Measurements from ENCODE around the gene TADA3. TPM values are rescaled to one million over a fixed set of nuclear protein-coding genes. Genes with fewer than 3 reads are reported as not detected.
"Not testable (repeated sequence)": the region's sequence is repeated elsewhere in the genome, so short reads cannot be mapped to it uniquely, and the experiment has no call there.

TADA3 gene
- total RNA-seq, 2 experiments from 2014 or later = 83.2 to 85.6 TPM

DNA sequence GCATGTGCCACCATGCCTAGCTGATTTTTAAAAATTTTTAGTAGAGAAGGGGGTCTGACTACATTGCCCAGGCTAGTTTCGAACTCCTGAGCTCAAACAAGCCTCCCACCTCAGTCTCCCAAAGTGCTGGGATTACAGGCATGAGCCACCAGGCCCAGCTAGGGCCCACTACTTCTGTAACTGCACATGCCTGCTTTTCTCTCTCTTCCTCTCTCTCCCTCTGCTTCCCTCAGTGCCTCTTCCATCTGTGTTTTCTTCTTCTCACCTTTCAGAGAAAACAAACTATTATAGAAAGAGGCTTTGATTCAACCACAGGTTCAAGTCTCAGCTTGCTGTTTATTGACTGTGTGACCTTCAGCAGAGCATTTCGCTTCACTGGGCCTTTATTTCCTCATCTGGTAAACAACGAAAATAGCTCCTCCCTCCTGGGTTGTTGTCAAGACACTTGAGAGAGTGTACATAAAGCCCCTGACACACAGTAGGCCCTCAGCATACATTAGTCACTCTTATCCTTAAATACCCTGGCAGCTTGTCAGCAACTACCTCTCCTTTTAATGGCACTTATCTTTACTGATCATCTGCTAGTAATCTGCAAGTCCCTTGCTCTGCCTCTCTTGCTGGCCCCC is 10.2 kb downstream of the TADA3 start:
- peaks cover 67% of the 10 kb centered on the region for H3K4me1 Mint-ChIP-seq (ENCODE audit: low read depth)
- POLR2A ChIA-PET = interaction anchor here (3.3 kb wide), 1 partner anchor 10 kb away, joined by 38 read pairs; the partner anchor contains the start of genes ARPC4 and TADA3
- H3K27me3 Mint-ChIP-seq (ENCODE audit: low read depth) = no peaks in the 10 kb centered on the region
- ATAC-seq (no peak), DNase-seq (no peak)
- no peak overlapping the region for H3K4me3 Mint-ChIP-seq
- H3K9me3 Mint-ChIP-seq (ENCODE audit: insufficient read depth) = no peaks in the 10 kb centered on the region
- peak overlapping the region; percentile 35 for H3K27ac Mint-ChIP-seq
- peaks cover 64% of the 10 kb centered on the region for H3K36me3 Mint-ChIP-seq (ENCODE audit: low read depth)
- CTCF ChIA-PET = interaction anchor here (0.6 to 2.0 kb wide), 11 partner anchors 9 to 243 kb away, joined by 3 to 8 read pairs (median 4); partner anchors contain the start of genes ARPC4, BRPF1, CRELD1 and OGG1

DNA sequence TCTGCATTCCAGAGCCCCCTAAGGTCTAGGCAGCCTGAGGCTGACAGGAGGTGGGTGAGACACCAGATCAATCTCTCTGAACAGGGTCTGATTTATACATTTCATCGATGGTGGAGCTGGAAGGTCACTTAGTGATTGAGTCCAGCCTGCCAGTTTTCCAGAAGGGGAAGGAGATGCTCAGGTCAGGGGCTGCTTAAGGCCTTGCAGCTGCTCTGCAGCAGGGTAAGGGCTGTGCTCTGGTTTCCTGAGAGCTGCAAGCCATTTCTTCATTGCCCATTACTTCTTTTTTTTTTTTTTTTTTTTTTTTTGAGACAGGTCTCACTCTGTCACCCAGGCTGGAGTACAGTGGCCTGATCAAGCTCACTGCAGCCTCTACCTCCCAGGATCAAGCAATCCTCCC is 10.7 kb downstream of the TADA3 start:
- Mint-ChIP-seq H3K27ac (peak overlapping the region; percentile 76), H3K4me1 (ENCODE audit: low read depth) (peaks cover 67% of the 10 kb centered on the region), H3K4me3 (peak overlapping the region; percentile 5), H3K36me3 (ENCODE audit: low read depth) (peaks cover 59% of the 10 kb centered on the region), H3K9me3 (ENCODE audit: insufficient read depth) (no peaks in the 10 kb centered on the region), H3K27me3 (ENCODE audit: low read depth) (no peaks in the 10 kb centered on the region)
- ChIA-PET CTCF (interaction anchor here (1.0 to 2.0 kb wide), 9 partner anchors 10 to 151 kb away, joined by 3 to 8 read pairs (median 4); partner anchors contain the start of genes ARPC4, BRPF1, CRELD1 and OGG1), POLR2A (interaction anchor here (3.3 kb wide), 1 partner anchor 10 kb away, joined by 38 read pairs; the partner anchor contains the start of genes ARPC4 and TADA3)
- no peak for ATAC-seq
- no peak for DNase-seq

DNA sequence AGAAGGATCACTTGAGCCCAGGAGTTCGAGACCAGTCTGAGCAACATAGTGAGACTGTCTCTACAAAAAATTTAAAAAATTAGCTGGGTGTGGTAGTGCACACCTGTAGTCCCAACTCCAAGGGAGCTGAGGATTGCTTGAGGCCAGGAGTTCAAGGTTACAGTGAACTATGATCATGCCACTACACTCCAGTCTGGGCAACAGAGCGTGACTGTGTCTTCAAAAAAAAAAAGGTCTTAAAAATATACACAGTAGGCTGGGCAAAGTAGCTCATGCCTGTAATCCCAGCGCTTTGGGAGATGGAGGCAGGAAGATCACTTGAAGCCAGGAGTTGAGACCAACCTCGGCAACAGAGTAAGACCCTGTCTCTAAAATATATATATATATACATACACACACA is 11.4 kb downstream of the TADA3 start:
- CTCF ChIA-PET = interaction anchor here (0.8 to 1.5 kb wide), 4 partner anchors 10 to 53 kb away, joined by 3 to 5 read pairs (median 4); no protein-coding TSS in a partner anchor
- Mint-ChIP-seq H3K27me3 (ENCODE audit: low read depth) (no peaks in the 10 kb centered on the region), H3K4me1 (ENCODE audit: low read depth) (peaks cover 65% of the 10 kb centered on the region), H3K27ac (peak overlapping the region; percentile 97), H3K36me3 (ENCODE audit: low read depth) (peaks cover 54% of the 10 kb centered on the region), H3K9me3 (ENCODE audit: insufficient read depth) (no peaks in the 10 kb centered on the region), H3K4me3 (peak overlapping the region; percentile 20)
- DNase-seq (no peak), ATAC-seq (no peak)
- POLR2A ChIA-PET = interaction anchor here (1.3 to 3.3 kb wide), 2 partner anchors 11 to 48 kb away, joined by 3 to 38 read pairs; partner anchors contain the start of genes ARPC4 and TADA3

DNA sequence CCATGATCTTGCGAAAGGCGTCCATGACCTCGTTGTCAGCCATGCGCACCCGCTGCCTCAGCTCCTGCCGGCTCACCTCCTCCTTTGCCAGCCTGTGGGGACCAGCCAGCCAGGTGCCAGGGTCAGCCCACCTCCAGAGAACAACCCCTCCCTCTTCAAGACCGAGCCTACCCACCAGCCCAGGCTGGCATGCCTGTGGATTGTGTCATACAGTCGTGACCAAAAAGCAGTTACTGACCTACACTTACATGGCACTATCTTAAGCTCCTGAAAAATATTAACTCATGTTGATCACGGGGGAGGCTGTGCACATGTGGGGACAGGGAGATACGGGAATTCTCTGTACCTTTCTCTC is 11.8 kb downstream of the TADA3 start:
- CTCF ChIA-PET = interaction anchor here (0.8 to 1.1 kb wide), 3 partner anchors 44 to 53 kb away, joined by 3 to 4 read pairs (median 3); no protein-coding TSS in a partner anchor
- H3K4me1 Mint-ChIP-seq (ENCODE audit: low read depth) = peaks cover 64% of the 10 kb centered on the region
- peak overlapping the region; percentile 20 for H3K4me3 Mint-ChIP-seq
- POLR2A ChIA-PET = interaction anchor here (1.3 to 3.3 kb wide), 2 partner anchors 11 to 48 kb away, joined by 3 to 38 read pairs; partner anchors contain the start of genes ARPC4 and TADA3
- H3K27ac Mint-ChIP-seq = peak overlapping the region; percentile 97
- DNase-seq (no peak), ATAC-seq (peak; percentile 16)
- H3K36me3 Mint-ChIP-seq (ENCODE audit: low read depth) = peaks cover 50% of the 10 kb centered on the region
- no peaks in the 10 kb centered on the region for H3K9me3 Mint-ChIP-seq (ENCODE audit: insufficient read depth)
- H3K27me3 Mint-ChIP-seq (ENCODE audit: low read depth) = no peaks in the 10 kb centered on the region

DNA sequence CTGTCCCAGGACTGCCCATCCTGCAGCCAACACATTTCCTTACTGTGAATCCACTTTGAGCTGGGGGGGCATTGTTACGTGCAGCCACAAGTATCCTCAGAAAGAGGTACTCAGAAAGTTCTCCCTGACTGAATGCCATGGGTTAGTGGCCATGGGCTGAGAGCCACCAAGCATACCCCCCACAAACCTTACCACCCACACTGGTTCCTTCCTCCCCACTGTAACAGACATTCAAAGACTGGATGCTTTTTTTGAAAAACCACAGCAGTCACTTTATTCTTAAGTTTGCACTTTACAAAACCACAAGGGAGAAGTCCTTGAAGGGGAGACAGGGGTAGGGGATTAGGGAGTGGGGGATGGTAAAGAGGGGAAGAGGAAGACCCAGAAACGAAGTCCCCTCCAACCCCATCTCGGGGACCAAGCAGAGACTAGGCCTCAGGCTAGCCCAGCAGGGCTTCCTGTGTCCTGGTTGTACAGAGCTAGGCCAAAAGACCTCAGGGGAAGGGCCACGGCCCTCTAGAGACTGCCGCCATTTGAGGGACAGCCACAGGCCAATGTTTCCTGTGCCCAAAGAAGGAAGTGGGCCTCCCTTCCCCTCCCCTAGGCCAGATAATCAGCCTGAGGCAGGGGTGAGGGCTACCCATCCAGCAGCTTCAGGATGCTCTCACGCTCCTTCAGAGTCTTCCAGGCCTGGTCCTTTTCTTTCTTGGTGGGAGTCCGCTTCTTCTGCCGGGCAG is 12.4 kb downstream of the TADA3 start:
- H3K4me3 Mint-ChIP-seq = peak overlapping the region; percentile 20
- POLR2A ChIA-PET = interaction anchor here (0.7 to 3.3 kb wide), 3 partner anchors 8 to 47 kb away, joined by 3 to 38 read pairs (median 3); partner anchors contain the start of genes ARPC4 and TADA3

DNA sequence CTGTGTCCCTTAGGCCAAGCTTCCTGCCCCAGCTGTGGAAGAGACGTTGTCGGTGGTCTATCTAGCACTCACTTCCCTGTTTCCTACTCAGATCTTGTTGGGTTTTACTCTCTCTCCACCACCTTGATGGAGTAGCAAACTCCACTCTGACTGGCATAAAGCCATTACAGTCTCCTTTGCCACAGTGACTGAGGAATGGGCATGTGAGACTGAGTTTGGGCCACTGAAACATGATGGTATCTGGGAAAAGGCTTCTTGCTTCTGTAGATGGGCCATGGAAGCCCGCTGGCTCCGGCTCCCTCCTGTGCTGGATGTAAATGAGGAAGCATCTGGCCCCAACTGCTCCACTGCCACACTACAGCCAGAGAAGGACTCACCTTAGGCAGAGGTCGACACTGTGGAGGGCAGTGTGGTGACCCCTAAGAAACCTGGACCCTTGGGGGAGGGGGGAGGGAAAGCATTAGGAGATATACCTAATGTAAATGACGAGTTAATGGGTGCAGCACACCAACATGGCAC is 13.1 kb downstream of the TADA3 start:
- Mint-ChIP-seq H3K4me1 (ENCODE audit: low read depth) (peaks cover 66% of the 10 kb centered on the region), H3K4me3 (peak overlapping the region; percentile 20), H3K9me3 (ENCODE audit: insufficient read depth) (no peaks in the 10 kb centered on the region), H3K27me3 (ENCODE audit: low read depth) (no peaks in the 10 kb centered on the region), H3K27ac (peak overlapping the region; percentile 97), H3K36me3 (ENCODE audit: low read depth) (peaks cover 42% of the 10 kb centered on the region)
- no peak for ATAC-seq
- CTCF ChIA-PET = no interaction called here
- DNase-seq = no peak
- POLR2A ChIA-PET = interaction anchor here (3.0 to 3.3 kb wide), 2 partner anchors 13 to 14 kb away, joined by 18 to 38 read pairs; partner anchors contain the start of genes ARPC4 and TADA3

More for the DNA sequence above, 12.4 kb downstream of the TADA3 start:
- peak; percentile 77 for DNase-seq
- Mint-ChIP-seq H3K27me3 (ENCODE audit: low read depth) (no peaks in the 10 kb centered on the region), H3K27ac (peak overlapping the region; percentile 97), H3K9me3 (ENCODE audit: insufficient read depth) (no peaks in the 10 kb centered on the region), H3K4me1 (ENCODE audit: low read depth) (peaks cover 66% of the 10 kb centered on the region), H3K36me3 (ENCODE audit: low read depth) (peaks cover 45% of the 10 kb centered on the region)
- peak; percentile 82 for ATAC-seq
- CTCF ChIA-PET = interaction anchor here (0.8 to 1.1 kb wide), 3 partner anchors 43 to 52 kb away, joined by 3 to 4 read pairs (median 3); no protein-coding TSS in a partner anchor

DNA sequence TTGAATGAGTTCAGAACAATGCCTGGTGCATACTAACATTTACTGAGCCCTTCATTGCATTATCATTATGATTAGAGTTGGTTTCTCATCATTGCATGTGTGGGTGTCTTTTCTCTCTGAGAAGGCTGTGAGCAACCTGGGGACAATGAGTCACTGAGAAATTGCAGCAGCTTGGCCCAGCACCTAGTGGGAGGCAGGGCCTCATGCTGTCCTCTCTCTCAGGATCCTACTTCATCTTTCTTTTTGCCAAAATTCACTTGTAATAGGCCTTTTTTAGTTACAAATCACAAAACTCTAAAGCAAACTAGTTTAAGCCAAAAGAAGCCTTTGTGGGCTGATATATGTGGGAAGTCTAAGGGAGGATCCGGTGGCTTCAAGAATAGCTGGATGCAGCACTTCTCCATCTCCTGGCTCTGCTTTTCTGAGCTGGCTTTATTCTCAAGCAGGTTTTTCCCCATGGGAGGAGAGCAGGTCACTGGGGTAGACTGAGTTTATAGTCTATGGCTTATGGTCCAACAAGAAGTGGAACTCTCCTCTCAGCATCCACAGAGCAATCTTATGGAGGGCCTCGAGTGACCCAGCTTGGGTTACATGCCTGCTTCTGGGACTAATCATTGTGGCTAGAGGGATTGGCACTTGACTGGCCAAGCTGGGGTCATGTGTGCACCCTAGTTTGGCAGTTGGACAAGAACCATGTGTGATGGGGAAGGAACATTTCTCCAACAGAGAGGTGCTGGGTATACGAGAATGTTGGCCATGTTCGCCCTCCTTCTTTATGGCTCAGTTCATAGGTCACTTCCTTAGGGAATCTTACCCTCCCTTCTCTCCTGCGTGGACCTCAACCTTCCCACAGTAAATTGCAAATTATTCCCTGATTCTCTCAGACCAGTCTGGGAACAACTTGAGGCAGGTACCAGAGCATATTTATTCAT is 13.9 kb downstream of the TADA3 start:
- Mint-ChIP-seq H3K36me3 (ENCODE audit: low read depth) (peaks cover 36% of the 10 kb centered on the region), H3K9me3 (ENCODE audit: insufficient read depth) (no peaks in the 10 kb centered on the region), H3K4me1 (ENCODE audit: low read depth) (peaks cover 68% of the 10 kb centered on the region), H3K4me3 (no peak overlapping the region), H3K27ac (peak overlapping the region; percentile 97), H3K27me3 (ENCODE audit: low read depth) (no peaks in the 10 kb centered on the region)
- ATAC-seq (no peak), DNase-seq (no peak)
- ChIA-PET CTCF (interaction anchor here (1.6 kb wide), 1 partner anchor 15 kb away, joined by 3 read pairs; no protein-coding TSS in a partner anchor), POLR2A (interaction anchor here (0.6 to 3.0 kb wide), 3 partner anchors 14 to 507 kb away, joined by 3 to 18 read pairs (median 4); partner anchors contain the start of genes ARPC4 and TADA3)

DNA sequence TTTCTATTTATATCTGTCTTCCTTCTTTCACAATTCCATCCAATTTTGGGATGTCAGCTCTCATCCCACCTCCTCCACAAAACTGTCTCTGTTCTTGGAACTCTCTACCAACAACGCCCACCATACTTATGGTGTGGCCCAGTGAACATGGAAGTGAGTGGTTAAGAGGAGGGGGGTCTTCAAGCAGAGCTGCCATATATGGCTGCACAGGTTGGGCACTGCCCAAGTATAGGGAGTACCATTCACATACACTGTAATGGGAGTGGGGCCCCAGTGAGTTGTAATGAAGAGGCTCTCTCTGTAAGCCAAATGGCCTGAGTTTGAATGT is 14.6 kb downstream of the TADA3 start:
- Mint-ChIP-seq H3K27ac (no peak overlapping the region), H3K4me1 (ENCODE audit: low read depth) (peaks cover 63% of the 10 kb centered on the region), H3K4me3 (no peak overlapping the region), H3K36me3 (ENCODE audit: low read depth) (peaks cover 32% of the 10 kb centered on the region), H3K9me3 (ENCODE audit: insufficient read depth) (no peaks in the 10 kb centered on the region), H3K27me3 (ENCODE audit: low read depth) (no peaks in the 10 kb centered on the region)
- ATAC-seq (no peak), DNase-seq (no peak)
- CTCF ChIA-PET = interaction anchor here (1.6 kb wide), 1 partner anchor 15 kb away, joined by 3 read pairs; no protein-coding TSS in a partner anchor
- POLR2A ChIA-PET = interaction anchor here (3.0 kb wide), 1 partner anchor 15 kb away, joined by 18 read pairs; the partner anchor contains the start of genes ARPC4 and TADA3

DNA sequence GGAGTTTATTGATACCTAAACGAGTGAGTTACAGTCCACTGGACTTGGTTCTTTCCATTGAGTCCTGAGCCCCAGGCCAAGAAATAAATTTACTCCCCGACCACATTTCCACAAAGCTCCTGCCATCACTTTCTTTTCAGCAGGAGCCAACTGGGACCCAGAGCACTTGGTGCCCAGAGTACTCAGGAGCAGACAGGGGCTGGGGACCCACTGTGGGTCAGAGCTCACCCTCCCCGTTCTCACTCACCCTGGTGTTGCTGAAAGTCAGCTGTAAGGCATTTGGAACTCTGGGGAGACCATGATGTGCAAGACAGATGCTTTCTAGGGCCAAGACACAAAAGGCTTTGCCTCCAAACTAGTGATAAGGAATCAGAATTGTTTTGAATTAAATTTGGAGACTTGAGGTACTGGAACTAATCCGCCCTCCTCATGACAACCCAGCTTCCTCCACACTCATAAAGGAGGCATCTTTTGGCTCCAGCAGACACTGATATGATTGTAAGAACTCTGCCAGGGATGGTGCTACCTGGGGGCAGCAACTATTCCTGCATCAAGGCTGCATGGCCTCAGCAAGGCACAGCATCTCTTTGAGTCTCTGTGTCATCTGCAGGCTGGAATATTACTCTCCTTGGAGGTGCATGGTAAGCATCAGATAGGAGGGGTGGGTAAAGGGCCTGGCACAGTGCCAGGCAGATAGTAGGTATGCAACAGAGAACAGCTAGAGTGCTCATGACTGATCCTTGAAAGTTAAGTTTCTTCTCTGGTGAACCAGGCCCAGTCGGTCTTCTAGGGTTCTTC is 15.2 kb downstream of the TADA3 start:
- ChIA-PET CTCF (interaction anchor here (1.6 kb wide), 1 partner anchor 14 kb away, joined by 3 read pairs; no protein-coding TSS in a partner anchor), POLR2A (interaction anchor here (3.0 kb wide), 1 partner anchor 16 kb away, joined by 18 read pairs; the partner anchor contains the start of genes ARPC4 and TADA3)
- peaks cover 58% of the 10 kb centered on the region for H3K4me1 Mint-ChIP-seq (ENCODE audit: low read depth)
- DNase-seq = no peak
- no peak for ATAC-seq
- H3K4me3 Mint-ChIP-seq = no peak overlapping the region
- H3K27me3 Mint-ChIP-seq (ENCODE audit: low read depth) = no peaks in the 10 kb centered on the region
- H3K27ac Mint-ChIP-seq = no peak overlapping the region
- no peaks in the 10 kb centered on the region for H3K9me3 Mint-ChIP-seq (ENCODE audit: insufficient read depth)
- H3K36me3 Mint-ChIP-seq (ENCODE audit: low read depth) = peaks cover 28% of the 10 kb centered on the region

DNA sequence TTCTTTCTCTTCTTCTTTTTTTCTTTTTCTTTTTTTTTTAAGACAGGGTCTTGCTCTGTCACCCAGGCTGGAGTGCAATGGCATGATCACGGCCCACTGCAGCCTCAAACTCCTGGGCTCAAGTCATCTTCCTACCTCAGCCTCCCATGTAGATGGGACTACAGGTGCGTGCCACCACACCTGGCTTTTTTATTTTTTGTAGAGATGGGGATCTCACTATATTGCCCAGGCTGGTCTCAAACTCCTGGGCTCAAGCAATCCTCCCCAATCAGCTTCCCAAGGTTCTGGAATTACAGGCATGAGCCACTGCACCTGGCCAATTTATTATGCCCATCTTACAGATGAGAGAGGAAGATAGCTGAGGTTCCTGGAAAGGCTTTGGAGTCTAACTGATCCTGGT is 21.3 kb downstream of the TADA3 start:
- Mint-ChIP-seq H3K36me3 (ENCODE audit: low read depth) (peaks cover 11% of the 10 kb centered on the region), H3K4me3 (peak overlapping the region; percentile 41), H3K27ac (peak overlapping the region; percentile 28), H3K4me1 (ENCODE audit: low read depth) (peaks cover 45% of the 10 kb centered on the region)
- CTCF ChIA-PET = interaction anchor here (1.0 kb wide), 1 partner anchor 55 kb away, joined by 3 read pairs; no protein-coding TSS in a partner anchor
- not testable (repeated sequence) for ATAC-seq; H3K27me3 Mint-ChIP-seq (ENCODE audit: low read depth); H3K9me3 Mint-ChIP-seq (ENCODE audit: insufficient read depth); DNase-seq
- POLR2A ChIA-PET = interaction anchor here (0.6 to 4.7 kb wide), 3 partner anchors 21 to 101 kb away, joined by 3 to 23 read pairs (median 3); partner anchors contain the start of genes ARPC4 and TADA3
